ENCODE data around the gene GMDS.

Gene GMDS

DNA sequence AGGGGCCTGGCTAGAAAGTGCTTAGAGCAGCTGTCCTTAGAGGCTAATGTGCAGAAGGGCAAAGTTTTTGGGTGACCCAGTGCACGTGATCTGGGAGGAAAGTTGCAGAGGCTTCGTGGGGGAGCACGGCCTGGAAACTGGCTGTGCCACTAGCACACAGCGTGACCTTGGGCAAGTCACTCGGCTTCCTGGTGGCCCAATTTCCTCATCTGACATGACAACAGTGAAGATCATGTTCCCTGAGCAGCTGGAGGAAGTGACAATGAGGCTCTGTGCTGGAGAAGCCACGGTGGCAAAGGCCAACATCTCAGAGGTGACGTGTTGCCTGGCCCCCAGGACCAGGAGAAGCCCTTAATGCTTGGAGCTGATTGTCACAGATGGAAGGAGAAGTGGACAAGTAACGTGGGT lies 536.2 kb downstream of the GMDS start:
- H3K4me3 ChIP-seq (ENCODE audit: low read depth, low read length), result no peak overlapping the region
- TF ChIP-seq, protein P1, sequence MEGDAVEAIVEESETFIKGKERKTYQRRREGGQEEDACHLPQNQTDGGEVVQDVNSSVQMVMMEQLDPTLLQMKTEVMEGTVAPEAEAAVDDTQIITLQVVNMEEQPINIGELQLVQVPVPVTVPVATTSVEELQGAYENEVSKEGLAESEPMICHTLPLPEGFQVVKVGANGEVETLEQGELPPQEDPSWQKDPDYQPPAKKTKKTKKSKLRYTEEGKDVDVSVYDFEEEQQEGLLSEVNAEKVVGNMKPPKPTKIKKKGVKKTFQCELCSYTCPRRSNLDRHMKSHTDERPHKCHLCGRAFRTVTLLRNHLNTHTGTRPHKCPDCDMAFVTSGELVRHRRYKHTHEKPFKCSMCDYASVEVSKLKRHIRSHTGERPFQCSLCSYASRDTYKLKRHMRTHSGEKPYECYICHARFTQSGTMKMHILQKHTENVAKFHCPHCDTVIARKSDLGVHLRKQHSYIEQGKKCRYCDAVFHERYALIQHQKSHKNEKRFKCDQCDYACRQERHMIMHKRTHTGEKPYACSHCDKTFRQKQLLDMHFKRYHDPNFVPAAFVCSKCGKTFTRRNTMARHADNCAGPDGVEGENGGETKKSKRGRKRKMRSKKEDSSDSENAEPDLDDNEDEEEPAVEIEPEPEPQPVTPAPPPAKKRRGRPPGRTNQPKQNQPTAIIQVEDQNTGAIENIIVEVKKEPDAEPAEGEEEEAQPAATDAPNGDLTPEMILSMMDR (IDR thresholded peaks at IDR 0.05; ENCODE audit: borderline replicate concordance, insufficient read depth, low read depth, low read length), result no peak

DNA sequence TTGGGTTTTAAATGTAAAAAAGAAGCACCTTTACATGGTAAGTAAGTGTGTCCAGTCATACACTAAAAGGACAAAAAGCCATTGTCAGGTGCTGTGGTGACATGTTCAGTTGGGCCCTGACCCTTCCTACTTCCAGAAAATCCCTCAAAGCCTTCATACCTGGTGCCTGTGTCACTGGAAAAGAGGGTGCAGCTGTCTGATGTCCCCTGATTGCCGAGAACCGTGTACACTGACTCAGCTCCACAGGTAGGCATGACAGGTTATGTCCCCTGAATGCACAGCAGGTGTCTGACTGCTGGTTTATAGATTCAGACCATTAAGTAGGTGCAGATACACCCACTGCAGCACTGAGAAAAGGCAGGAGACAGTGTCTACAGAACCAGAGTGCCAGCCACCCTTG lies 536.6 kb downstream of the GMDS start:
- no peak overlapping the region for H3K4me3 ChIP-seq (ENCODE audit: low read depth, low read length)
- TF ChIP-seq, protein P1 (IDR thresholded peaks at IDR 0.05; ENCODE audit: borderline replicate concordance, insufficient read depth, low read depth, low read length), result no peak

DNA sequence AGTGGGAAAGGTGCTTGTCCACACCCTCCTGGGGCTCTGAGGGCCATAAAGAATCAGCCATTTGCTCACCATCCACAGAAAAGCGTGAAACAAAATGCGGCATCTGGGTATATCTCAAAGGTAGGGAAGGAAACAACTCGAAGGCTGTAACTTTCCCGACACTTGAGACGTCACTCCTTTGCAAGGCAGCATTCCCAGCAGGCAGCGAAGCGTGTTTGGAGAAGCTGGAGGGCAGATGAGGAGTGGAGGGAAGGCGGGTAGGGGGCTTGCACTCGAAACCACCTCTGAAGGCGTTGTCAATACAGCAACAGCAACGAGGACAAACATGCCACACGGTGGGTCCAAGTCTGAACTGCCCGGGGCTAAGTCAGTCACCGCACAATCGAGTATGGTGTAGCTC lies 537.3 kb downstream of the GMDS start:
- no peak overlapping the region for H3K4me3 ChIP-seq (ENCODE audit: low read depth, low read length)
- TF ChIP-seq, protein P1 (IDR thresholded peaks at IDR 0.05; ENCODE audit: borderline replicate concordance, insufficient read depth, low read depth, low read length), result no peak

DNA sequence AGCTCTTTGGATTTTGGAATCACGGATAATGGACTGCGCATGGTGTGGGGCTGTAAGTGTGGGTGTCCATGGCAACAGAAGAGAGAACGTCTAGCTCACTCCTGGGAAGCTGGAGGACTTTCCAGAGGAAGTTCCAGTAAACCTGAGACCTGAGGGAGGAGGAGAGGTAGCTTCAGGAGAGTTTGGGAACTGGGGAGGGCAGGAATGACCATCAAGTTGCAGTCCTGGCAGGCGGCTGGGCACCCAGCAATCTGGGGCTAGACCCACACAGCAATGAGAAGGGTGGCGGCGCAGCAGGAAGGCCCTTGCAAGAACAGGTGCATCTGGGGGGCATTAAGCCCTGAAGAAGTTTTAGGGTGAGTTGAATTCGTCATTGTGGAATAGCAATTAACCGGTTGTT lies 539.8 kb downstream of the GMDS start:
- no peak overlapping the region for H3K4me3 ChIP-seq (ENCODE audit: low read depth, low read length)
- TF ChIP-seq, protein P1 (IDR thresholded peaks at IDR 0.05; ENCODE audit: borderline replicate concordance, insufficient read depth, low read depth, low read length), result no peak

DNA sequence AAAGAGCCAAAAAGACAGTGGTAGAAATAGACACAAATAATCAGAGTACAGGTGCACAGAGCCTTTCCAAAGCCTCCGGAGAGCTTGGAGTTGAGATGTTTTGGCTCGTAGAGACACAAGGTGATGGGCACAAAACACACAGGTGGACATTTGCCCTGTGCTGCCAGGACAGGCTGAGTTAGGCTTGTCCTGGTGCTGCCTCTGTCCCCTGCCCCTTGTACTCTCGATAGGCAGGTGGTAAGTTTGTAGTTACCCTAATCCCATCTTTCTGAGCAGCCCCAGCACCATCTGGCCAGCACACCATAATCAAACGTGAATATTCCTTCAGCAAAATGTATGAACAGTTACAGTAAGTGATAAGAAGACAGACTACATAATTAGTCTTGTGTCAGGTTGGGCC lies 540.2 kb downstream of the GMDS start:
- H3K4me3 ChIP-seq (ENCODE audit: low read depth, low read length), result no peak overlapping the region
- TF ChIP-seq, protein P1 (IDR thresholded peaks at IDR 0.05; ENCODE audit: borderline replicate concordance, insufficient read depth, low read depth, low read length), result no peak

DNA sequence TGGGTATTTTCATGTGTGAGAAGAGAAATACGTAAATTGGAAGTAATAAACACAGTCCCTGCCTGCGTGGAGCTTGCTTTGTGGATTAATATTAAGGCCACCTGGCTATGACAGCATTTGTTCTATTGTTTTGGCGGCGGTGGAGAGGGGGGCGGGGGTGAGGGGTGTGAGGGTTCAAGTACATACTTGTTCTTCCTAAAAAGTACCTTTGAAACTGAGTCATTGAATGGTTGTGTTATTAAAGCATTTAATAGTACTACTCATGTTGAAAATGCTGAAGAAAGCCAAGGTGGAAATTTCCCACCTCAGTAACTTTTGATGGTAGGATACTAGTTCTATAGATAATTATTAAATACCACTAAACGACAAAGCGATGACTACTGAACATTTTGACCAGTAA lies 540.7 kb downstream of the GMDS start:
- TF ChIP-seq, protein P1 (IDR thresholded peaks at IDR 0.05; ENCODE audit: borderline replicate concordance, insufficient read depth, low read depth, low read length), result no peak
- no peak overlapping the region for H3K4me3 ChIP-seq (ENCODE audit: low read depth, low read length)

DNA sequence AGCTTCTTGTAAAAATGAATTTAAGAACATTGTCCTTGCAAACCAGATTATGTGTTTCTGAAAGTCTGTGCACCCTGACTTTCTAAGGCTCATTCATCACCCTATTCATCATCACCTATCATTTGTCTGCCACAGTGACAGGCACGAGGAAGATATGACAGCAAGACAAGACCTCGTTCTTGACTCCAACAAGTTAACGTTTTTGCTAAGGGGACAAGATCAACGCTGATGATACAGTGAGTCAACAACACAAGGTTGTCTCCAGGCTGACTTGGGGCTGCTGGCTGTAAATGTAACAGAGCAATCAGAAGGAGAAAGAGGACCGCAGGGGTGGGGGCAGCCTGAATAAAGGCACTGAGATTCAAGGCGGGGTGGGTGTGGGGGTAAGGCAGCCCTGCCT lies 541.5 kb downstream of the GMDS start:
- TF ChIP-seq, protein P1 (IDR thresholded peaks at IDR 0.05; ENCODE audit: borderline replicate concordance, insufficient read depth, low read depth, low read length), result no peak
- H3K4me3 ChIP-seq (ENCODE audit: low read depth, low read length), result no peak overlapping the region
